GM19238 (cell line): ENCODE results near the gene ENTPD6.
"Not testable (repeated sequence)": the region's sequence is repeated elsewhere in the genome, so short reads cannot be mapped to it uniquely, and the experiment has no call there.

Experiments used
- DNase-seq: peaks from one replicate; pipeline ENCODE4 v3.0.0; 2011; ENCODE audit warnings: low spot score; ENCODE audit not compliant: insufficient read length

Gene ENTPD6

DNA sequence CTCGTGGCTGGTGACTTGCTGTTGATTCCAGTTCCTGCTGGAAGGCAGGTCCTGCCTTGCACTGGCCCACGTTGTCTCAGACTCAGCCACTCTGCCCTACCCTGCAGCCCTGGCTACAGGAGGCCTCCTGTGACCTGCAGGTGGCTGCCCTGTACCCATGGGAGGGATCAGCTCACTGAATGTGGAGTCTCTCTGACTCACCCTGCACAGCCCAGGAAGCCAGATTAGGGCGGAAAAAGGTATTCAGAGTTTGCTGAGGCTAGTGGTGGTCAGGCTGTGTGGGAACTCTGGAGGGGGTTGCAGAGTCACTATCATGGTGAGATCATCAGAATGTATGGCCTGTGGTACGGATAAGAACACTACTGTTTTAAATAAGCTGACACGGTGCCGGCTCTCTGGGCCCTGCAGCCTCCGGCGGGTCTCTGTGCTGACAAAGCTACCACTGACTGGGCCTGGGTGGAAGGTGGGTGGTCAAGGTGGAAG is 27.7 kb downstream of the ENTPD6 start:
- DNase-seq = no peak

DNA sequence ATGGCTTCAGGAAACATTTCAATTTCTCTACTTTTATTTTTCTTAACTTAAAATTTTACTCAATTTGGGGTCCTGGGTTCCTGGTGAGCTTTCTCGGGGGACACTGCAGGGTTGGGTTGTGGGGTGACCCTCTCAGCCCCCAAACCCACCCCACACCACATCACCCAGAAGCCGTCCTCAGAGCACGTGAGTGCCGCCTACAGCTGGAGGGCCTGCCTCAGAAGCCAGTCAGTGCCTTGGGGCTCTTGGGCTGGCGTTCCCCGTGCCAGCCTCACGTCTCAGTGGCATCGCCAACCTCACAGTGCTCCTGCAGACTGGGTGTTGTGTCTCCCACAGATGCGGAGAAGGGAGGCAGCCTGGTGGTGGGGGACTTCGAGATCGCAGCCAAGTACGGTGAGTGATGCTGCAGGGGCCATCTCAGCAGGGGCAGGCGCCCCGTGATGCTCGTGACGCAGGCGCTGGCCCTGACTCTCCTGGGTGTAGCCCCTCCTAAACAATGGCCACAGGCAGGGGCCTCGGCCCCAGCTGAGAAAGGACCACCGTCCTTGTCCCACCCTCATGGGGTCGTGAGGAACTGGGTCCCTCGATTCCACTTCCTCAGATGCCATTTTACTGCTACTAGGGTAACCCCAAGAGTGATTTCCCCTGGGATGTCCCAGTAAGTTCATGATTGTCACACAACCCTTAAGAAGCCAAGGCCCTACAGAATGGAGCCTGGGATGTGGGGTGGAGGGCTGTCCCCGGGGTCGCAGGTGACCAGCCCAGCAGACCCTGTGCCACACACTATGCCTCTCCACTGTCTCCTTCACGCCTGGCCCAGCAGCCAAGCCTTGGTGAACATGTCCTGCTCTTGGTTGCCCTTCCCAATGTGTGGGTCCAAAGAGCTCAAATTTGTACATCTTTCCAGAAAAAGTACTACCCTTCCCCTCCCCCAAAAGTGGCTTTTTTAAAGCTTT is 28.5 kb downstream of the ENTPD6 start:
- no peak for DNase-seq

DNA sequence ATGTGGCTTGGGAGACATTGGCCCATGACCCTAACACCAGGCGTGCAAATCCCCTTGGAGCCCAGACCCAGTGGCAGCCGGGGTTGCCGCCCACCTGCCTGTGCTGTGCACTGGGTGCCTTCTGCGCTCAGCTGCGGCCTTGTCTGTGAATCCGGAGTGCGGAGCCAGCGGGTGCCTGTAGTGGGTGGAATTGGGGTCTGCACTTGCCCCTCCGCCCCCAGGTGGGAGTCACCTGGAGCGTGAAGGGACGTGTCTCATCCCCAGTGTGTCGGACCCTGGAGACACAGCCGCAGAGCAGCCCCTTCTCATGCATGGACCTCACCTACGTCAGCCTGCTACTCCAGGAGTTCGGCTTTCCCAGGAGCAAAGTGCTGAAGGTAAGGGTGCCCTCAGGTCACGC is 29.4 kb downstream of the ENTPD6 start:
- no peak for DNase-seq

DNA sequence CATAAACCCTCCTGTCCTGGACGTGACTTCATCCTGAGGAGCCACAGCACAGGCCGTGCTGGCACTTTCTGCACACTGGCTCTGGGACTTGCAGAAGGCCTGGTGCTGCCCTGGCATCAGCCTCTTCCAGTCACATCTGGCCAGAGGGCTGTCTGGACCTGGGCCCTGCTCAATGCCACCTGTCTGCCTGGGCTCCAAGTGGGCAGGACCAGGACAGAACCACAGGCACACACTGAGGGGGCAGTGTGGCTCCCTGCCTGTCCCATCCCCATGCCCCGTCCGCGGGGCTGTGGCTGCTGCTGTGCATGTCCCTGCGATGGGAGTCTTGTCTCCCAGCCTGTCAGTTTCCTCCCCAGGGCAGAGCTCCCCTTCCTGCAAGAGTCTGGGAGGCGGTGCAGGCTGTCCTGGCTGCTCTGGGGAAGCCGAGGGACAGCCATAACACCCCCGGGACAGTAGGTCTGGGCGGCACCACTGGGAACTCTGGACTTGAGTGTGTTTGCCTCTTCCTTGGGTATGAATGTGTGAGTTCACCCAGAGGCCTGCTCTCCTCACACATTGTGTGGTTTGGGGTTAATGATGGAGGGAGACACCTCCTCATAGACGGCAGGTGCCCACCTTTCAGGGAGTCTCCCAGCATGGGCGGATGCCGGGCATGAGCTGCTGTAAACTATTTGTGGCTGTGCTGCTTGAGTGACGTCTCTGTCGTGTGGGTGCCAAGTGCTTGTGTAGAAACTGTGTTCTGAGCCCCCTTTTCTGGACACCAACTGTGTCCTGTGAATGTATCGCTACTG is 30.3 kb downstream of the ENTPD6 start:
- DNase-seq = no peak

DNA sequence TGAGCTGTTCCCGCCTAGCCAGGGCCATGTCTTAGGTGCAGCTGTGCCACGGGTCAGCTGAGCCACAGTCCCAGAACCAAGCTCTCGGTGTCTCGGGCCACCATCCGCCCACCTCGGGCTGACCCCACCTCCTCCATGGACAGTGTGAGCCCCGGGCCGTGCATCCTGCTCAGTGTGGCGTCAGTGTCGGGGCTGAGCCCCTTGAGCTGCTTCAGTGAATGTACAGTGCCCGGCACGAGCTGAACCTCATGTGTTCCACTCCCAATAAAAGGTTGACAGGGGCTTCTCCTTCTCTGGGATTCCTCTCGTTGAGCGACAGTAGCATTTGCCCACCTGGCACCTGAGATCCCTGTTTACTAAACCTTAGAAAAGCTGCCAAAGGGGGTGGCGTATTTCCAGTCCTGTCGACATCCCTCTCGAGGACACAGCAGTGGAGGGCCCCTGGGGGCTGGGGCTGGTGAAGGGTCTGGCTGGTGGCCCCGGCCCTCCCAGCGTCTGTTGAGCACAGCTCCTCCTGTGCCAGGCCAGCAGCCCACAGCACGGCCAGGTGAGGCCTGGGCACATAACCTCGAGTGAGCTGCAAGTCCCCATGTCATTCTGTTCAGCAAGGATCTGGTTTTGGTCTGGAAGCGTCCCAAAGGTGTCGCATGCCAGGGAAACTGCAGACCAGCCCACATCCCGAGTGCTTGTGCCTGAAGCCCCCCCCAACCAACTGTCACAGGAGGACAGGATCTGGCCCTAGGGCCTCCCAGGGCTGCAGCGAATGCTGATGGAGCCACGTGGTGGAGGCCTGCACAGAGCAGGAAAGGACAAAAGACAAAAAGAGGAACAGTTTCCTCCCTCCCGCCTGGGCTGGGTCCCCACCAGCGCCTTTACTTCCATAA is 31.2 kb downstream of the ENTPD6 start:
- no peak for DNase-seq

DNA sequence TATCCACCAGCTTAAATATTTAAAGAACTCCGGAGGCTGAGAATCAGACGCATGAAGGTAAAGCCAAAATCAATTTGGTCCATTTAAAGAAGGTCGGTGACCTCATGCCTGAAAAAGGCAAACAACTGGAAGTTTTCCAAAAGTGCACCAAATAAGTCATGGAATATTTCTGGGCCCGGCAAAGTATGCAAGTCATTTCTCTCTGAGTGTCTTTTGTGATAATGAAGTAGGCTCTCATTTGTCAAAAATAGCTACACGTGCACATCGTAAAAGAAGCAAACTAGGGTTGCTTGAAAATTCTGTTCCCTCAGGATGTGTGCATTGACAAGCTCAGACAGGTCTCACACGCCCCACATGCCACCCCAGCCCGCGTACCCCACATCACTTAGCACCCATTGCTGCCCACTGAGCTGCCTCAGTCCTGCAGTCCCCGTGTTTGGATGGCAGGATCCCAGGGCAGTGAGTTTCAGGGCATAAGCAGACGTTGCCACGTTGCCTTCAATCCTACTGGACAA is 31.9 kb downstream of the ENTPD6 start:
- no peak for DNase-seq

DNA sequence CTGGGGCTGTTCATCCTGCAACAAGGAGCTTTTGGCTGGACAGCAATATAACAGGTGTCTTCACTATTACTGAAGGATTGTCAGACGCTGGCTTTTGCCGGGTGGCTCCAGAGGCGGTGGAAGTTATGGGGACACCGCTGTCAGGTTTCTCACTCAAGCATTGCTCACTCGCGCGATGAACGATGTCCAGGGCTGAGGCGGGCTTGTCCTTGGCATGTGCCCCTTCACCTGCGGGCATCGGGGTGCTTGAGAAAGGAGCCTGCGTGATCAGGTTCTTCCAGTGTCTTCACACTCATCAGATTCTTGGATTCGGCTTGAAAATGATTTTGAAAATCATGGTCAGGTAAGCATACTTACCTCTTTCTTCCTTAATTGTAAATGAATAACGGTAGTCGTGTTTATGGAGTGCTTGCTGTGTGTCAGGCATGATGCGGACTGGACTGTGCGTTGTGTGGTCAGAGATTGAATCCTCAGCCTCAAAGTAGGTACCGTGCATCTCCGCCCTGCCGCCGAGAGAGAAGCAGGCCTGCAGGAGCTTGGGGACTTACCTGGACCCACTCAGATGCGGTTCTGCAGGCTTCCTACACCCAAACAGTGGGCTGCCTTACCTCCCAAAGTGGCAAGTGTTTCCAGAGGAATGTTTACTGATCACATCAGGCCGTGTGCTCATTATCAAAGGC is 34.1 kb downstream of the ENTPD6 start:
- no peak for DNase-seq

DNA sequence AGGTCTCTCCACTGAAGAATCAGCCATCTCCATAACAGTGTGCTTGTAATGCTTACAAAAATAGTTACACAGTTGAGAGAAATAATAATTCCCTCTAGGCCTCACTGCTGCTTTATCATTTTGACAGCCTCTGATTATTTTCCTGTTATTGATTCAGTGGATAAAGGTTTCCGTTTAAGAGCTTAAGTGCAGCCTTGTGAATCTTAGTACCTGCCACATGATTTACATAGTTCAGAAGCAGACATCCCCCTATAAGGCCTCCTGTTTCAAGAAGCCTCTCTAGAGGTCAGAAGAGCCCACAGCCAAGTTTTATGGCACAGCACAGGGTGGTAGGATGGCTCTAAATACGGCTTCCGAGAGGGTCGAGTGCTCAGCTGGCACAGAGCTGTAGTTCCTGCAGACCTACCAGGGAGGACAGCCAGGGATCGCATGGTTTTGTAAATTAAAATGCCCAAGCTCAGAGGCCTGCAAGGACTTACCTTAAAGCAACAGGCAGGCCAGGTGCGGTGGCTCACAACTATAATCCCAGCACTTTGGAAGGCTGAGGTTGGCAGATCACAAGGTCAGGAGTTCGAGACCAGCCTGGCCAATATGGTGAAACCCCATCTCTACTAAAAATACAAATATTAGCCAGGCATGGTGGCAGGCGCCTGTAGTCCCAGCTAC is 34.8 kb downstream of the ENTPD6 start:
- no peak for DNase-seq

DNA sequence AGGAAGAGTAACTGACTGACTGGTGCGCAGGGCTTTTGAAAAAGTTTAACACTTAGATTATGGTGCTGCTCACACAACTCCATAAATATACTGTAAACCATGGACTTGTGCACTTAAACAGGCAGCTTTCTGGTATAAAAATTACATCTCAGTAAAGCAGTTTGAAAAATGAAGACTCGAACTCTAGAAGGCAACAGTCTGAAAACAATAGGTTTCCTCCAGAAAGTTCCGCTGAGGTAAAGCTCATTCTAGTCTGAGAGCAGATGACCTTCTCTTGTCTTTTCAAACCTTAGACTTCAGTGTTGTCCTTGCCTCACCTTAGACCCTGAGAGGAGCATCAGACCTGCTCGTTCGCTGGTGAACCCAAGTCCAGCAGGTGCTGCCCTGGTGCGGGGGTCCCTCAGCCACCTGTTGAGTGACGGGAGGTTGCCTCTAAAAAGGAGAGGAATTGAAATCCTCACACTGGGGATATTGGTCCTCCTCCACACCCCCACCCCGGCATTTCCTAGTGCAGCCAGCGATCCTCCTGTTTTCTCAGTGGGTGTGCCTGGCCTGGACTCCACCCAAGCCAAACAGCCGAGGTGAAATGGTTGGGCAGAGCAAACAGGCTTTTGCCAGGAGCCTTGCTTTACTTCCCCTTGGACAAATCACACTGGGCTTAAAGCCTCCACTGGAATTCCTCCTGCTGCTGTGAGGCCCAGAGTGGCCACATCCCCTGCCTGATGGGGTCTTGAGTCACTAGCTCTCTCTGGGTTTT is 37.7 kb downstream of the ENTPD6 start:
- no peak for DNase-seq

DNA sequence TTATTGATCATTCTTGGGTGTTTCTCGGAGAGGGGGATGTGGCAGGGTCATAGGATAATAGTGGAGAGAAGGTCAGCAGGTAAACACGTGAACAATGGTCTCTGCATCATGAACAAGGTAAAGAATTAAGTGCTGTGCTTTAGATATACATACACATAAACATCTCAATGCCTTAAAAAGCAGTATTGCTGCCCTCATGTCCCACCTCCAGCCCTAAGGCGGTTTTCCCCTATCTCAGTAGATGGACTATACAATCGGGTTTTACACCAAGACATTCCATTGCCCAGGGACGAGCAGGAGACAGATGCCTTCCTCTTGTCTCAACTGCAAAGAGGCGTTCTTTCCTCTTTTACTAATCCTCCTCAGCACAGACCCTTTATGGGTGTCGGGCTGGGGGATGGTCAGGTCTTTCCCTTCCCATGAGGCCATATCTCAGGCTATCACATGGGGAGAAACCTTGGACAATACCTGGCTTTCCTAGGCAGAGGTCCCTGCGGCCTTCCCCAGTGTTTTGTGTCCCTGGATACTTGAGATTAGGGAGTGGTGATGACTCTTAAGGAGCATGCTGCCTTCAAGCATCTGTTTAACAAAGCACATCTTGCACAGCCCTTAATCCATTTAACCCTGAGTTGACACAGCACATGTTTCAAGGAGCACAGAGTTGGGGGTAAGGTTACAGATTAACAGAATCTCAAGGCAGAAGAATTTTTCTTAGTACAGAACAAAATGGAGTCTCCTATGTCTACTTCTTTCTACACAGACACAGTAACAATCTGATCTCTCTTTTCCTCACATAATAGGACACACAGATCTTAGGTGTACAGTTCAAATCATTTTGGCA is 38.7 kb downstream of the ENTPD6 start:
- DNase-seq = not testable (repeated sequence)

DNA sequence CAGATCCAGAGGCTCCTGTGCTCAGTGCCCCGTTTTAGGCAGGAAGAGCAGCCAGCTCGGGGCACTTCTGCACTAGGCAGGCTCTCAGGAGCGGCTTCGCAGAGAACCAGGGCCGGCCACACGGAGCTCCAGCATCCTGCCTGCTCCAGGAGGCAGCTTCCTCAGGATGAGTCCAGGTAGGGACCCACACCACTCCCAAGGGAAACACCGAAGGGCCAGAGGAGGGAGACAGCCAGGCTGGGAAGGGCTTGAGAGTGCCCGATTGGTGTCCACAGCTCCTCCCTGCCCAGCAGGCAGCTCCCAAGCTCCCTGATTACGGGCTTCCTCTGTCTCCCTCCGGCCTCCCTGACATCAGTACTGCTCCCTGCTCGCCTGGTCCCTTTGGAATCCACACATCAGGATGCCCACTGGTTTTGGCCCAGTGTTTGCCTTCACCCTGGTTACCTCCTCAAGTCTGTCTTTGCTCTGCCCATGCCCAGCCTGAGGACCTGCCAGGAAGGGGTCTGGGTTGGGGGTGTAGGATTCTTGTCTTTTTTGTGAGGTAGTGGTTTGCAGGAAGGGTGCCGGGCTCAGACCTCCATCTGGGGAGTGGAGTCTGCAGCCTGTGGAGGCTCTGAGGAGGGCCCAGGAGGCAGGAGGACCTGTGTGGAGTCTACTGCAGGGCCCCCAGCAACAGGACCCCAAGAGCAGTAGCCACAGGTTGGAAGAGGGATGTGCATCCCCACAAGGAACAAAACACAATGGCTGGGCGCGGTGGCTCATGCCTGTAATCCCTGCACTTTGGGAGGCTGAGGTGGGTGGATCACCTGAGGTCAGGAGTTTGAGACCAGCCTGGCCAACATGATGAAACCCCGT is 41.2 kb downstream of the ENTPD6 start:
- DNase-seq = no peak

DNA sequence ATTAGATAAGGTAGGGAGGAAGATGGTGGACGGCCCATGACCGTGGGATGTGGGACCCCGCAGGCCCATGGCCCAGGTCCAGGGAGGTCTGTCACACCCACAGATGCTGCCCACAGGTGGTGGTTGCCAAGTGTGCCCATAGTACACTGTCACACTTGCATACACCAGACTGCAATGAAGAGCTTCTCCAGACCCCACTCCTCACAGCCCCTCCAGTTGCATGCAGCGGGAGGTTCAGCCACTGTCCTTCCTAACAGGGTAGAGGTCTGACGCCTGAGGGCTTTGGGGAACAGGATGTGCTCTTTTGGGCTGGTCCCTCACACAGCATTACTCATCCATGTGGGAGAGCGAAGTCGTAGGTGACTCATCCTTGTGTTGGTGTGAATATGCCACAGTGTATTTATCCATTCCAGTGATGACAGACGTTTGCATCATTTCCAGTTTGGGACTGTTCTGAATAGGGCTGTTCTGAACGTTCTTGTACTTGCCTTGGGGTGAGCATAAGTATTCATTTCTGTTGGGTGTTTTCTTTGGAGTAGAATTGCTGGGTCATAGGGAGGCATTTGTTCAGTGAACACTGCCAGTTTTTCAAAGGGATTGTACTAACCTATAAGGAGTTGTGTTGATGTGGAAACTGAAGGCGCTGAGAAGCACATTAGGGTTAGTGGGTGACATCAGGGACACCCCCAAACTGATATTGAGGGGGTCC is 42.3 kb downstream of the ENTPD6 start:
- DNase-seq = no peak

DNA sequence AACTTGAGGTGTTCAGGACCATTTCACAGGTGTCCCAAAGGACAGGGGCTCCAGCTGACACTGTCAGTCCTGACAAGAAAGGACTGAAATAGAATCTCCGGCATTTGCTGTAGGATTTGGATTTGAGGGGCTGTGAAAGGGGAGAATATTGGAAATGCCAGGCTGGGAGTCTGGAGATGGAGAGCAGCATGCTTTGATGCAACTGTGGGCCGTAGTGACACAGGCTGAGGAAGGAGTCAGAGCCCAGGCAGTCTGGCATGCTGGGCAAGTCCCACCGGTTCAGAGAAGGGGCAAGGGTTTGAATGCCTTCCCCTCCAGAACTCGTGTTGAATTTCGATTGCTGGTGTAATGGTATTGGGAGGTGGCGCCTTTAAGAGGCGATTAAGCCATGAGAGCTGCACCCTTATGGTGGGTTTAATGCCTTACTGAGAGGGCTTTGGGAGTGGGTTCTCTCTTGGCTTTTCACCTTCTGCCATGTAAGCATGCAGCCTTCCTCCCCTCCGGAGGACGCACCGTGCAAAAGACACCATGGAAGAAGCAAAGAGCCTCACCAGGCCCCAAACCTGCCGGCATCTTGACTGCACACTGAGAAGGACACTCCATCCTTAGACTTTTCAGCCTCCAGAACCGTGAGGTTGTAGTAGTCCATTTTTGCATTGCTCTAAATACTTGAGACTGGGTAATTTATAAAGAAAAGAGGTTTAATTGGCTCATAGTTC is 43.0 kb downstream of the ENTPD6 start:
- no peak for DNase-seq

DNA sequence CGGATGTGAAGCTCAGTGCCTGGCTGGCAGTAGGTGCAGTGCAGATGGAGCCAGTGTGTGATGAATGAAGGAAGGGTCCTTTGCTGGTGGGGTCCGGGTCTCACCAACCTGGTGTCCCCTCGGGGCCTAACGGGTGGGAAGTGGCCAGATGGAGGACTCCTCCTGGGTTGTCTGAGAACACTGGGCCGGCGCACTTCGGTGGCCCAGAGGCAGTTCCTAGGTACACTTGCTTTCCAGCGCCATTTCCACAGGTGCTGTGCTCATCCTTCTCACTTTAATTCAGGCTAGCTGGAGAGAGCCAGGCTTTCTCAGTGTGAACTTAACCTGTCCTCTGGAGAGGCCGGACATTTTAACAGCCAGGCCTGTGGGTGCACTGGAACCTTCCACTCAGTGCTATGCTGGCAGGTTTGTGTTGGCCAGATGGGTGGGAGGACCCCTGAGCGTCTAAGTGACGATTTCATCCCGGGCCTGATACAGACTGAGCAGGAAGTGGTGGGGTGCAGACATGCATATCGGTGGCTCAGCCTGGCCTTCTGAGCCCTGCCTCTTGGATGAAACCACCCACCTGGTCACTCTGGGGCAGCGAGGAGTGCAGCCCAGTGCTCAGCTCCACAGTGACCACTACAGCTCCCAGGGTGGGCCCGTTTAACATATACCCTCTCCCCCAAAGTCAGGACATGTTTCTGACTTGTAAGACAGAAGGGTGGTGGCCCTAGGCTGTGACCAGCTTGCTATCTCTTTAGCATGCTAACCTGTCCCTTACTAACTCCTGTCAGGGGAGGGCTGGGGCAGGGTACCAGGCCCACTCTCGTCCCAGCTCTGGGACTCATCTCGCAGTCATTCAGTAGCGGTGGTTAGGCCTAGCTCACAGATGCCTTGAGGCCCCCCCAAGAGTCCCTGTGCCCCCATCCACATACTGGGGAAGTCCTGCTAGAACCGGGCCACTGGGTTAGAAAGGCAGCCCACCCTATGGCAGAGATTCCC is 44.2 kb downstream of the ENTPD6 start:
- no peak for DNase-seq
